CD4-positive, alpha-beta T cell treated with Interleukin-21 for 1 hour (primary cell): ENCODE data around the gene BSX.

Experiments used
- DNase-seq: peaks from one replicate; pipeline ENCODE4 v3.0.0-alpha.2; 2020

The BSX gene

DNA sequence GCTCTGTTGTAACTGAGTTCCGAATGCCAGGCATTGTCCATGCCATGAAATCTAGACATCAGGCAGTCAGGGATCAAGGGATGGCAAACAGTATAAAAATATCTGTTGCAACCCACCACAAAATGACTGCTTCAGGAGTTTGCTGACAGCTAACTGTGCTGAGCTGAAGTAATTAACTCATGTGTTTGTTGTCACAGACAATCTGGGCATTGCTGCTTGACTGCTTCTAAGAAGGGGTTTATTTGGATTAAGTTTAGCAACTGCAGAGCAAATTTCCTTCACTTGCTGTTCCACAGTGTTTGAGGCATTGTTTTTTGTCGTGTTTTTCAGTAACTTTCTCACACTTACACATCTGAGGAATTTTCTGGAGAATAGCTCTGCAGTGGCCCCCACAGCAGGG is 30.4 kb downstream of the BSX start:
- DNase-seq: no peak

DNA sequence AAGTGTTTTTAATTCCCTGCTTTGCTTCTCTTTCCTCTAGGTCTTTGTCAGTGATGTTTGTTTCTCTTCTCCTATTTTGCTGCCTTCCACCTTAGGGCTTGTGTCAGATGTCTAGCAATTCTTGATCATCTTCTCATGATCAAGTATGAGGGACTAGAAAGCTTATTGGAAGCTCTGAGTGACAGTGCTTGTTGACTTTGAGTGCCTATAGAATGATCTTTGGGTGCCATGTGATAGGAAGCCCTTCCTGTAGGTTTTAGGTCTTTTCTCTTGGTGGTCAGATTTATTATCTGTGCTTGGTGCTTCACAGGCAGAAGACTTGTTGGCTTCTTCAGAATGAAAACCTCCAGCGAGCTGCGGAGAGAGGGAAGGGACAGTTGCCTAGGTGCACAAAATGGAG is 43.1 kb downstream of the BSX start:
- DNase-seq: no peak

DNA sequence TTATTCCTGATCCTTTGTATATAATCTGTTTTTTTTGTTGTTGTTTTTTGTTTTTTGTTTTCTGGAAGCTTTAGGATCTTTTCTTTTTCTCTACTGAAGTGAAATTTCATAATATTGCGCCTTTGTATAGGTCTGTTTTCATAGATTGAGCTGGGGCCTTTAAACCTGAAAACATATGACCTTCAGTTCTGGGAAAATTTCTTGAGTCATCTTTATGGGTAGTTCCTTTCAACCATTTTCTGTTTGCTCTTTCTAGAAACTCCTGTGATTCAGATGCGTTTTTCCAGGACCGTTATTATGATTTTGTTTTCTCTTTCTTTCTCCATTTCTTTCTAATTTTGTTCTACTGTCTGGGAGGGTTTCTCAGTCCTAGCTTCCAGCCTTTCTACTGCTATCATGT is 43.7 kb downstream of the BSX start:
- no peak for DNase-seq

DNA sequence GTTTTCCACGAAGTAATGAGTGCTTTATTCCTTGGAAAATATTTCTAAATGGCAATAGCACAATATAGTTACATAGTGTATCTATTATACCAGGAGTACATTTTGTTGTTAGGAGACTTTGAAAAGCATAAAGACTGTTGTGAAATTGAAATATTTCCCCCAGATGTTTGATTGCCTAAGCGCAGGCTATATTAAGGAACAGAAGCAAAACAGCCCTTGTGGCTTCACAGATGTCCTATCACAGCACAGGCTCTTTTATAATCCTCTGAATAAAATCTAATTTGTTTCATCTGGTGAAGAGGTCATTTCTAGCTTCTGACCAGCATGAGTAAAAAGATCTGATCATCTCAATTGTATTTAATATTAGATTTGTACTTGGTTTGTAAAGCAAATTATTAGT is 48.2 kb downstream of the BSX start:
- DNase-seq: no peak

DNA sequence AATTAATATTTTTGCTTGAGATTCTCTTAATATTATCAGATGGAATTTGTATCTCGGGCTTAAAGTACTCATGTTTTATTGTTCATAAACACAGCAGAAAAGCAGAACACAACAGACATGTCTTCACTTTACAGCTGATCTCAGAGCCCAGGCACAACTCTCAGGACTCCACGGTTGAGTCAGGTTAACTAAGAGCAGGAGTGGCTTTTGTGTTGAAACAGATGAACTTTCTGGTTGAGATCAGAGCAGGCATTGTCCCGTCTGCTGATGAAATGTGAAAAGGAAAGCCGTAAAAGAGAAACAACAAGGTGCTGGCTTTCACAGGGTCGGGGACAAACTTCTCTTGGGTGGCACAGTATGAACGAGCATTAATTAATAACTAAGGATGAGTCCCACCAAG is 50.1 kb downstream of the BSX start:
- DNase-seq: no peak
